HAP-1 (cell line): ENCODE data around the gene DPP10.
A peak's percentile ranks its signal among the peaks of the same experiment; 100 is the strongest.

Source experiments
- DNase-seq, 2 experiments: peaks; one replicate each; pipeline ENCODE4 v3.0.0-alpha.2; 2016 to 2020; ENCODE audit warnings: low spot score in 2 of 2
- H3K27me3 ChIP-seq: fragments of 250-450 bp; sonication (Bioruptor Pico); 2 replicates; pipeline ENCODE4 v1.5.1; 2020; ENCODE audit warnings: low read depth, mild to moderate bottlenecking, moderate library complexity
- H3K36me3 ChIP-seq: fragments of 250-450 bp; sonication (Bioruptor Pico); replicated peaks from 2 replicates; pipeline ENCODE4 v1.5.1; 2020; ENCODE audit warnings: mild to moderate bottlenecking
- H3K4me1 ChIP-seq: fragments of 250-450 bp; sonication (Bioruptor Pico); 2 replicates; pipeline ENCODE4 v1.5.1; 2020; ENCODE audit warnings: mild to moderate bottlenecking
- H3K4me3 ChIP-seq: fragments of 250-450 bp; sonication (Bioruptor Pico); 2 replicates; pipeline ENCODE4 v1.5.1; 2020; ENCODE audit warnings: mild to moderate bottlenecking, moderate library complexity
- H3K9me3 ChIP-seq: fragments of 250-450 bp; sonication (Bioruptor Pico); 2 replicates; pipeline ENCODE4 v1.5.1; 2020; ENCODE audit warnings: mild to moderate bottlenecking, moderate library complexity
- in situ Hi-C: fragments of 300-500 bp; cut with MboI; formaldehyde crosslinking; loops from 3 replicates; pipeline ENCODE4 v1.14.3; 2020; ENCODE audit warnings: low sequenced_read_pairs, inconsistent platforms, mixed read lengths

The DPP10 gene

GRCh38 chr2:115161771-115162493, 719.5 kb downstream of the DPP10 start:
- in situ Hi-C loops: loop anchor here (10.0 to 25.0 kb wide), 2 partner anchors 207 to 425 kb away; no protein-coding TSS in a partner anchor
- peak overlapping the region; percentile 73 for H3K4me3 ChIP-seq
- DNase-seq: peak; percentile 53 to 85
- H3K4me1 ChIP-seq: peaks cover 24% of the 10 kb centered on the region
- no peaks in the 10 kb centered on the region for H3K27me3 ChIP-seq
- no peaks in the 10 kb centered on the region; the same call in 1 of the 2 replicates for H3K36me3 ChIP-seq
- H3K9me3 ChIP-seq: no peaks in the 10 kb centered on the region

- H3K36me3 ChIP-seq: no peaks in the 10 kb centered on the region; the same call in 1 of the 2 replicates
Measured at GRCh38 chr2:115162494-115163293, 720.3 kb downstream of the DPP10 start.

GRCh38 chr2:115163572-115163971, 721.1 kb downstream of the DPP10 start:
- in situ Hi-C loops: loop anchor here (10.0 to 25.0 kb wide), 2 partner anchors 209 to 426 kb away; no protein-coding TSS in a partner anchor
- no peaks in the 10 kb centered on the region for H3K9me3 ChIP-seq
- H3K4me1 ChIP-seq: peaks cover 36% of the 10 kb centered on the region
- DNase-seq: peak; percentile 21 to 37
- H3K36me3 ChIP-seq: no peaks in the 10 kb centered on the region; the same call in 1 of the 2 replicates
- no peaks in the 10 kb centered on the region for H3K27me3 ChIP-seq
- H3K4me3 ChIP-seq: peak overlapping the region; percentile 73

More at GRCh38 chr2:115162494-115163293, 720.3 kb downstream of the DPP10 start:
- peak; percentile 29 to 56 for DNase-seq
- Histone ChIP-seq H3K27me3 (no peaks in the 10 kb centered on the region), H3K4me1 (peaks cover 28% of the 10 kb centered on the region), H3K4me3 (peak overlapping the region; percentile 73), H3K9me3 (no peaks in the 10 kb centered on the region)
- in situ Hi-C loops: loop anchor here (10.0 to 25.0 kb wide), 2 partner anchors 208 to 425 kb away; no protein-coding TSS in a partner anchor

- in situ Hi-C loops: loop anchor here (10.0 to 25.0 kb wide), 2 partner anchors 211 to 428 kb away; no protein-coding TSS in a partner anchor
Measured at GRCh38 chr2:115165529-115166109, 723.2 kb downstream of the DPP10 start.

GRCh38 chr2:115168457-115168856, 726.0 kb downstream of the DPP10 start:
- no peak overlapping the region for H3K4me3 ChIP-seq
- no peaks in the 10 kb centered on the region for H3K36me3 ChIP-seq
- no peaks in the 10 kb centered on the region for H3K9me3 ChIP-seq
- no peak for DNase-seq
- H3K27me3 ChIP-seq: no peaks in the 10 kb centered on the region
- H3K4me1 ChIP-seq: peaks cover 27% of the 10 kb centered on the region
- in situ Hi-C loops: loop anchor here (10.0 to 25.0 kb wide), 2 partner anchors 214 to 431 kb away; no protein-coding TSS in a partner anchor

More at GRCh38 chr2:115165529-115166109, 723.2 kb downstream of the DPP10 start:
- DNase-seq: peak; percentile 58 to 66
- H3K27me3 ChIP-seq: no peaks in the 10 kb centered on the region
- no peaks in the 10 kb centered on the region for H3K9me3 ChIP-seq
- peaks cover 32% of the 10 kb centered on the region for H3K4me1 ChIP-seq
- no peaks in the 10 kb centered on the region; the same call in 1 of the 2 replicates for H3K36me3 ChIP-seq
- H3K4me3 ChIP-seq: no peak overlapping the region

GRCh38 chr2:115169814-115170213, 727.4 kb downstream of the DPP10 start:
- Histone ChIP-seq H3K4me1 (peaks cover 26% of the 10 kb centered on the region), H3K4me3 (no peak overlapping the region), H3K27me3 (no peaks in the 10 kb centered on the region), H3K36me3 (no peaks in the 10 kb centered on the region), H3K9me3 (no peaks in the 10 kb centered on the region)
- no peak for DNase-seq
- in situ Hi-C loops: loop anchor here (10.0 to 25.0 kb wide), 2 partner anchors 215 to 433 kb away; no protein-coding TSS in a partner anchor

- Histone ChIP-seq H3K4me1 (peaks cover 29% of the 10 kb centered on the region), H3K9me3 (no peaks in the 10 kb centered on the region), H3K27me3 (no peaks in the 10 kb centered on the region), H3K4me3 (no peak overlapping the region), H3K36me3 (peaks cover 4% of the 10 kb centered on the region; the same call in 1 of the 2 replicates)
- DNase-seq: no peak
- in situ Hi-C loops: loop anchor here (25.0 kb wide), 1 partner anchor 434 kb away; no protein-coding TSS in a partner anchor
Measured at GRCh38 chr2:115171751-115172150, 729.3 kb downstream of the DPP10 start.

GRCh38 chr2:115174651-115175050, 732.2 kb downstream of the DPP10 start:
- peak in 1 of 2 experiments; percentile 15 for DNase-seq
- Histone ChIP-seq H3K36me3 (peaks cover 4% of the 10 kb centered on the region; the same call in 1 of the 2 replicates), H3K4me3 (no peak overlapping the region), H3K27me3 (no peaks in the 10 kb centered on the region), H3K9me3 (no peaks in the 10 kb centered on the region), H3K4me1 (peaks cover 9% of the 10 kb centered on the region)
- in situ Hi-C loops: loop anchor here (25.0 kb wide), 1 partner anchor 437 kb away; no protein-coding TSS in a partner anchor

- H3K27me3 ChIP-seq: no peaks in the 10 kb centered on the region
- in situ Hi-C loops: no loop called here
- H3K4me1 ChIP-seq: no peaks in the 10 kb centered on the region
- peaks cover 3% of the 10 kb centered on the region; the same call in 1 of the 2 replicates for H3K36me3 ChIP-seq
- H3K9me3 ChIP-seq: no peaks in the 10 kb centered on the region
- no peak for DNase-seq
- no peak overlapping the region for H3K4me3 ChIP-seq
Measured at GRCh38 chr2:115183144-115183543, 740.7 kb downstream of the DPP10 start.

- no peak for DNase-seq
- peaks cover 11% of the 10 kb centered on the region for H3K4me1 ChIP-seq
- no peaks in the 10 kb centered on the region for H3K27me3 ChIP-seq
- H3K36me3 ChIP-seq: 0 out of 2 replicates have a peak, but pooled peaks cover 3% of the 10 kb centered on the region
- no peak overlapping the region for H3K4me3 ChIP-seq
- in situ Hi-C loops: no loop called here
- no peaks in the 10 kb centered on the region; the same call in 1 of the 2 replicates for H3K9me3 ChIP-seq
Measured at GRCh38 chr2:115190459-115190858, 748.0 kb downstream of the DPP10 start.

GRCh38 chr2:115194623-115195022, 752.2 kb downstream of the DPP10 start:
- in situ Hi-C loops: no loop called here
- DNase-seq: peak; percentile 25 to 63
- no peaks in the 10 kb centered on the region for H3K27me3 ChIP-seq

GRCh38 chr2:115196587-115196986, 754.1 kb downstream of the DPP10 start:
- no peaks in the 10 kb centered on the region for H3K9me3 ChIP-seq
- H3K36me3 ChIP-seq: no peaks in the 10 kb centered on the region
- peaks cover 11% of the 10 kb centered on the region for H3K4me1 ChIP-seq
- in situ Hi-C loops: no loop called here
- DNase-seq: no peak
- no peaks in the 10 kb centered on the region for H3K27me3 ChIP-seq
- H3K4me3 ChIP-seq: no peak overlapping the region

More at GRCh38 chr2:115194623-115195022, 752.2 kb downstream of the DPP10 start:
- H3K4me1 ChIP-seq: peaks cover 11% of the 10 kb centered on the region
- H3K4me3 ChIP-seq: no peak overlapping the region
- no peaks in the 10 kb centered on the region for H3K36me3 ChIP-seq
- no peaks in the 10 kb centered on the region for H3K9me3 ChIP-seq

GRCh38 chr2:115199966-115200365, 757.5 kb downstream of the DPP10 start:
- no peaks in the 10 kb centered on the region for H3K36me3 ChIP-seq
- DNase-seq: no peak
- no peaks in the 10 kb centered on the region for H3K9me3 ChIP-seq
- peaks cover 5% of the 10 kb centered on the region for H3K4me1 ChIP-seq
- no peaks in the 10 kb centered on the region for H3K27me3 ChIP-seq
- in situ Hi-C loops: no loop called here
- H3K4me3 ChIP-seq: no peak overlapping the region
